Measurements from ENCODE around the gene ACTG1.

Gene ACTG1

GRCh38 chr17:81481815-81482505, 30.6 kb downstream of the ACTG1 start:
- no peak overlapping the region for H3K4me3 ChIP-seq (IDR thresholded peaks at IDR 0.05; ENCODE audit: insufficient read depth, low read depth, low read length)
- H2AFZ ChIP-seq (ENCODE audit: low read depth): no peak overlapping the region
- H3K36me3 ChIP-seq (ENCODE audit: insufficient read depth): no peaks in the 10 kb centered on the region
- no peaks in the 10 kb centered on the region for H4K20me1 ChIP-seq (ENCODE audit: insufficient read depth)
- peaks cover 6% of the 10 kb centered on the region for H3K4me1 ChIP-seq (ENCODE audit: low read depth, poor library complexity, severe bottlenecking)
- TF ChIP-seq, protein P1, sequence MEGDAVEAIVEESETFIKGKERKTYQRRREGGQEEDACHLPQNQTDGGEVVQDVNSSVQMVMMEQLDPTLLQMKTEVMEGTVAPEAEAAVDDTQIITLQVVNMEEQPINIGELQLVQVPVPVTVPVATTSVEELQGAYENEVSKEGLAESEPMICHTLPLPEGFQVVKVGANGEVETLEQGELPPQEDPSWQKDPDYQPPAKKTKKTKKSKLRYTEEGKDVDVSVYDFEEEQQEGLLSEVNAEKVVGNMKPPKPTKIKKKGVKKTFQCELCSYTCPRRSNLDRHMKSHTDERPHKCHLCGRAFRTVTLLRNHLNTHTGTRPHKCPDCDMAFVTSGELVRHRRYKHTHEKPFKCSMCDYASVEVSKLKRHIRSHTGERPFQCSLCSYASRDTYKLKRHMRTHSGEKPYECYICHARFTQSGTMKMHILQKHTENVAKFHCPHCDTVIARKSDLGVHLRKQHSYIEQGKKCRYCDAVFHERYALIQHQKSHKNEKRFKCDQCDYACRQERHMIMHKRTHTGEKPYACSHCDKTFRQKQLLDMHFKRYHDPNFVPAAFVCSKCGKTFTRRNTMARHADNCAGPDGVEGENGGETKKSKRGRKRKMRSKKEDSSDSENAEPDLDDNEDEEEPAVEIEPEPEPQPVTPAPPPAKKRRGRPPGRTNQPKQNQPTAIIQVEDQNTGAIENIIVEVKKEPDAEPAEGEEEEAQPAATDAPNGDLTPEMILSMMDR (conservative IDR thresholded peaks at IDR 0.05; ENCODE audit: low read depth, low read length): no peak
- no peak overlapping the region for H3K9ac ChIP-seq
- no peak overlapping the region for H3K4me2 ChIP-seq
- peaks cover 76% of the 10 kb centered on the region for H3K27me3 ChIP-seq (ENCODE audit: insufficient read depth, low read depth)
- H3K27ac ChIP-seq: no peak overlapping the region
- H3K79me2 ChIP-seq (ENCODE audit: insufficient read depth, low read depth): no peaks in the 10 kb centered on the region

DNA sequence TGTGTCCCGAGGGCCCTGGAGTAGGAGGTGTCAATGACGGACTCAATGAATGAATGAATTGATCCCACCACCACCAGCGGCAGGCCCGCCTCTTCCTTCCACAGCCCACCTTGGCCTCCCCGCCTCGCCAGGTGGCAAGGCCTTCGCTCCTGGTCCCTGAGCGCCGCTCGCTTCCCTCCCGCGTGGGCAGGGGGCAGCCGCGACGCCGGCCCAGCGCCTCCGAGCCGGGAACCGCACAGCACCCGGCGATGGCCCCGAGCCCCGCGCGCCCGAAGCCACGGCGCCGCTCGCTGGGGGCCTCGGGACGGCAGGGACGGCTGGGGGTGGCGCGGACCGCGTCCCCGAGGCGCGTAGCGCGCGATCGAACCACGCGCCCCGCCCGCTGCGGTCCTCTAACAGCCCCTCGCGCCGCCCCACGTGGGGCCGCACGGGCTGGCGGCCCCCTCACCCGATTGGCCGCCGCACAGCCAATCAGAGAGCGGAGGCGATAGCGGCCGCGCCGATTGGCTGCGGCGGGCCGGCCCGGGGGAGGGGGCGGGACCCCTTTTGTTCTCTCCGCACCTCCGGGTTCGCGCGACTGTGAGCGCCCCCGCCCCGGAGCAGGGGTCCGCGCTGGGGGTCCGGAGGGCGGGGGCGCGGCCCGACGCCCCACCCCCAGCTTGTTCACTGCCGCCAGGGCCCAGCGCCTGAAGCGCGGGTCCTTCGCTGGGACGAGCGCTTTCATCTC, 31.4 kb downstream of the ACTG1 start:
- no peak overlapping the region for H3K27ac ChIP-seq
- H3K4me1 ChIP-seq (ENCODE audit: low read depth, poor library complexity, severe bottlenecking): peaks cover 6% of the 10 kb centered on the region
- no peak overlapping the region for H3K4me2 ChIP-seq
- no peak overlapping the region for H3K4me3 ChIP-seq (IDR thresholded peaks at IDR 0.05; ENCODE audit: insufficient read depth, low read depth, low read length)
- H3K9ac ChIP-seq: no peak overlapping the region
- H3K36me3 ChIP-seq (ENCODE audit: insufficient read depth): no peaks in the 10 kb centered on the region
- TF ChIP-seq, protein P1 (conservative IDR thresholded peaks at IDR 0.05; ENCODE audit: low read depth, low read length): no peak
- peaks cover 78% of the 10 kb centered on the region for H3K27me3 ChIP-seq (ENCODE audit: insufficient read depth, low read depth)
- no peaks in the 10 kb centered on the region for H3K79me2 ChIP-seq (ENCODE audit: insufficient read depth, low read depth)
- no peaks in the 10 kb centered on the region for H4K20me1 ChIP-seq (ENCODE audit: insufficient read depth)
- no peak overlapping the region for H2AFZ ChIP-seq (ENCODE audit: low read depth)

GRCh38 chr17:81480140-81481072, 32.2 kb downstream of the ACTG1 start:
- H3K27ac ChIP-seq: no peak overlapping the region
- no peak overlapping the region for H3K4me3 ChIP-seq (IDR thresholded peaks at IDR 0.05; ENCODE audit: insufficient read depth, low read depth, low read length)
- H3K27me3 ChIP-seq (ENCODE audit: insufficient read depth, low read depth): peaks cover 86% of the 10 kb centered on the region
- no peak overlapping the region for H3K9ac ChIP-seq
- no peak overlapping the region for H2AFZ ChIP-seq (ENCODE audit: low read depth)
- no peaks in the 10 kb centered on the region for H4K20me1 ChIP-seq (ENCODE audit: insufficient read depth)
- no peaks in the 10 kb centered on the region for H3K36me3 ChIP-seq (ENCODE audit: insufficient read depth)
- H3K79me2 ChIP-seq (ENCODE audit: insufficient read depth, low read depth): no peaks in the 10 kb centered on the region
- TF ChIP-seq, protein P1 (conservative IDR thresholded peaks at IDR 0.05; ENCODE audit: low read depth, low read length): no peak
- no peak overlapping the region for H3K4me2 ChIP-seq
- H3K4me1 ChIP-seq (ENCODE audit: low read depth, poor library complexity, severe bottlenecking): peaks cover 6% of the 10 kb centered on the region

DNA sequence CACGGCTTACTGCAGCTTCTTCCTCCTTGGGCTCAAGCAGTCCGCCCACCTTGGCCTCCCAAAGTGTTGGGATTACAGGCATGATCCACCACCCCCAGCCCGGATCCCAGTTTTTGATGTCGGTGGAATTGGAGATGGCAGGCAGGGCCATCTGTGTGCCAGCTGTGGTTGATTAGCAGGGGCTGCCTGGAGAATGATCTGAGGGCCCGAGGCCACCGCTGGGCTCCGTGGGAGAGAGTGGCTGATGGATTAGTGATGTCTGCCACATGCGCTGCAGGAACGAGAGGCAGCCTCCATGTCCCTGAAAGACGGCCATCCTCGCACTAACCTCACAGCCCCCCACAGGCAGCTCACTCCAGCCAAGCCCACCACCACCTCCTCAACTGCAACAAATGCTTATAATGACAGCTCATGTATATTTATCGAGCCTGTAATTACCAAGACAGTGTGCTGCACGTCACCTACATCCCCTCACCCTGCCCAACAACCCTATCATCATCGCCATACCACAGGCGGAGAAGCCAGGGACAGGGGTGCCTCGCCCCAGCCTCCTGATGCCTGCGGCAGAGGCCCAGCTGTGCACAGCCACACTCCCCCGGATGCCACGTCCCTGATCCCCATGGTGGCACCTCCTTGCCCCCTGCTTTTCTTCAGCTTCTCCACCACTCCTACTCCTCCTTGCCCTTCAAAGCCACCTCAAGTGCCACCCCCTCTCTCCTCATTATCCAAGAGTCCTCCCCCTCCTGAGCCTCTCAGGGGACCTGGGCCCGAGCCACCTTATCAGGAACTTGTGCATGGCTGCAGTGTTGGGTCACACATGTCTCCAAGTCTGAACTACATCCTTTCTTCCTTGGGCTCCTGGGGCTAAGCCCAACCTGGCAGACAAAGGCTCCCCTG, 33.2 kb downstream of the ACTG1 start:
- H3K27me3 ChIP-seq (ENCODE audit: insufficient read depth, low read depth): peaks cover 89% of the 10 kb centered on the region
- no peak overlapping the region for H3K27ac ChIP-seq
- no peak overlapping the region for H3K9ac ChIP-seq
- H3K4me1 ChIP-seq (ENCODE audit: low read depth, poor library complexity, severe bottlenecking): no peaks in the 10 kb centered on the region
- H4K20me1 ChIP-seq (ENCODE audit: insufficient read depth): no peaks in the 10 kb centered on the region
- no peak overlapping the region for H3K4me2 ChIP-seq
- no peak overlapping the region for H2AFZ ChIP-seq (ENCODE audit: low read depth)
- no peaks in the 10 kb centered on the region for H3K79me2 ChIP-seq (ENCODE audit: insufficient read depth, low read depth)
- no peaks in the 10 kb centered on the region for H3K36me3 ChIP-seq (ENCODE audit: insufficient read depth)
- no peak overlapping the region for H3K4me3 ChIP-seq (IDR thresholded peaks at IDR 0.05; ENCODE audit: insufficient read depth, low read depth, low read length)
- TF ChIP-seq, protein P1 (conservative IDR thresholded peaks at IDR 0.05; ENCODE audit: low read depth, low read length): no peak

Data from KMS-11 (cell line).